ENCODE data around the gene TMEM44.

Gene TMEM44

DNA sequence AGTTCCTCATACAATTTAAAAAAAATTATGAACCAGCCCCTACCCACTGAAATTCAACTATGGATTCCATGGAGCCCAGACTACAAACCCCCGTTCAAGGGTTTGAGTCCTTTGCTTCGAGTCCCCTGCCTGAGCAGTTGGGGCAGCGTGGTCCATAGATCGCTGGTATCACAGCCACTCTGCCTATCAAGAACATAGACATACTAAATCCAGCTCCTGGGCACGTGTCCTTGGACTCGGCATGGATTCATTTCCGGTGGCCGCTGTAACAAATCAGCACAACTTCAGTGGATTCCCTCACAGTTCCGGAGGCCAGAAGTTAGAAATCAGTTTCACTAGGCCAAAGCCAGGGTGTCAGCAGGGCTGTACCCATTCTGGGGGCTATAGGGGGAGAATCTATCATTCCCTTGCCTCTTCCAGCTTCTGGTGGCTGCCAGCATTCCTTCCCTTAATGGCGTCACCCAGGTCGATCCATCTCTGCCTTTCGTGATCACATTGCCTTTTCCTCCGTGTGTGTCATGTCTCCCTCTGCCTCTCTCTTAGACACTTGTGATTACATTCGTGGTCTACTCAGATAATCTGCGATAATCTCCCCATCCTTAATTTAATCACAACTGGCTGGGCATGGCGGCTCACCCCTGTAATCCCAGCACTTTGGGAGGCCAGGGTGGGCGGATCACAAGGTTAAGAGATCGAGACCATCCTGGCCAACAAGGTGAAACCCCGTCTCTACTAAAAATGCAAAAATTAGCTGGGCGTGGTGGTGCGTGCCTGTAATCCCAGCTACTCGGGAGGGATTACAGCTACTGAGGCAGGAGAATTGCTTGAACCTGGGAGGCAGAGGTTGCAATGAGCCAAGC lies 4.6 kb upstream of the TMEM44 start:
- Histone ChIP-seq H2BK12ac (ENCODE audit: low read length) (no peak overlapping the region), H3K27me3 (ENCODE audit: control insufficient read depth in 3 of 3, insufficient read depth in 3 of 3, low read depth in 1 of 3, low read length in 3 of 3) (no peaks in the 10 kb centered on the region), H3K9me3 (replicated peaks in 1 of 2; ENCODE audit: control insufficient read depth in 2 of 2, insufficient read depth in 1 of 2, low read depth in 1 of 2, low read length in 2 of 2) (no peaks in the 10 kb centered on the region), H3K79me1 (ENCODE audit: low read depth, low read length) (no peaks in the 10 kb centered on the region), H2AFZ (ENCODE audit: low read length) (no peak overlapping the region), H3K18ac (ENCODE audit: low read length) (no peak overlapping the region), H3K27ac (replicated peaks; ENCODE audit: low read length) (no peak overlapping the region), H3K14ac (ENCODE audit: low read length) (no peak overlapping the region), H3K4ac (ENCODE audit: low read length) (no peak overlapping the region), H3K23ac (ENCODE audit: low read depth, low read length, poor library complexity) (no peak overlapping the region), H3K4me2 (ENCODE audit: insufficient read depth, low read length, poor library complexity, severe bottlenecking) (no peak overlapping the region), H2BK120ac (ENCODE audit: low read depth, low read length) (no peak overlapping the region), H3K4me3 (ENCODE audit: low read length in 2 of 2) (no peak overlapping the region), H2AK5ac (ENCODE audit: low read depth, low read length) (no peak overlapping the region), H3K36me3 (replicated peaks in 1 of 2; ENCODE audit: control insufficient read depth in 2 of 2, insufficient read depth in 2 of 2, low read length in 2 of 2) (peaks cover 16 to 37% of the 10 kb centered on the region in 2 donors), H4K91ac (ENCODE audit: low read depth, low read length, poor library complexity) (no peak overlapping the region), H3K9ac (ENCODE audit: low read depth, low read length, poor library complexity) (no peak overlapping the region), H2BK15ac (ENCODE audit: low read length) (no peak overlapping the region), H4K8ac (ENCODE audit: low read depth, low read length) (no peak overlapping the region), H3K4me1 (ENCODE audit: control insufficient read depth in 2 of 2, insufficient read depth in 1 of 2, low read depth in 1 of 2, low read length in 2 of 2) (no peaks in the 10 kb centered on the region), H2BK5ac (ENCODE audit: low read length) (no peak overlapping the region)
- no CpG with 5 or more reads among the region's 22 CpGs for WGBS, 2 donors (ENCODE audit: extremely low coverage in 2 of 2, insufficient read length in 2 of 2, insufficient replicate concordance in 1 of 2)
- DNase-seq (ENCODE audit: low spot score) = no peak

DNA sequence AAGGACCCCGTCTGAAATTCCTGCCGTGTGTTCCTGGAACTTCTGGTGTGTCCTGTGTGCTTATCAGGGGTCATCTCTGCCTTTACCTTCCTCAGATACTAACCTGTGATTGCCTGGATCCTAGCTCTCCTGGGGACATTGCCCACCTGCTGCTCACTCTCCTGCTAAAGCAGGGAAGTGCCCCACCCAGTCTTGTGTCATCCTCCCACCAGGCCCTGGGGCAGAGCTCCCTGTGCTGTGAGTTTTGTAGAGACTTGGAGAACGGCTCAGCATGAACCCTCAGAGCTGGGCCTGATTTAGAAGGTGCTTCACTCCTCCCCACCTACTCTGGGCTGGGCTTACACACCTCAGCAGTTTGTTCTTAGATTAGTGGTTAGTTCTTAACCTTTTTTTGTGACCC lies 3.8 kb upstream of the TMEM44 start:
- Histone ChIP-seq H3K79me1 (ENCODE audit: low read depth, low read length) (no peaks in the 10 kb centered on the region), H3K4me3 (ENCODE audit: low read length in 2 of 2) (no peak overlapping the region), H2BK5ac (ENCODE audit: low read length) (no peak overlapping the region), H3K27me3 (ENCODE audit: control insufficient read depth in 3 of 3, insufficient read depth in 3 of 3, low read depth in 1 of 3, low read length in 3 of 3) (no peaks in the 10 kb centered on the region), H2AFZ (ENCODE audit: low read length) (no peak overlapping the region), H3K27ac (replicated peaks; ENCODE audit: low read length) (no peak overlapping the region), H2BK120ac (ENCODE audit: low read depth, low read length) (no peak overlapping the region), H3K23ac (ENCODE audit: low read depth, low read length, poor library complexity) (no peak overlapping the region), H3K18ac (ENCODE audit: low read length) (no peak overlapping the region), H3K14ac (ENCODE audit: low read length) (no peak overlapping the region), H4K8ac (ENCODE audit: low read depth, low read length) (no peak overlapping the region), H3K4ac (ENCODE audit: low read length) (no peak overlapping the region), H3K4me2 (ENCODE audit: insufficient read depth, low read length, poor library complexity, severe bottlenecking) (no peak overlapping the region), H2BK15ac (ENCODE audit: low read length) (no peak overlapping the region), H4K91ac (ENCODE audit: low read depth, low read length, poor library complexity) (no peak overlapping the region), H2AK5ac (ENCODE audit: low read depth, low read length) (no peak overlapping the region), H3K9me3 (replicated peaks in 1 of 2; ENCODE audit: control insufficient read depth in 2 of 2, insufficient read depth in 1 of 2, low read depth in 1 of 2, low read length in 2 of 2) (peaks cover 0 to 3% of the 10 kb centered on the region in 2 donors), H3K36me3 (replicated peaks in 1 of 2; ENCODE audit: control insufficient read depth in 2 of 2, insufficient read depth in 2 of 2, low read length in 2 of 2) (peaks cover 14 to 31% of the 10 kb centered on the region in 2 donors), H3K9ac (ENCODE audit: low read depth, low read length, poor library complexity) (no peak overlapping the region), H2BK12ac (ENCODE audit: low read length) (no peak overlapping the region), H3K4me1 (ENCODE audit: control insufficient read depth in 2 of 2, insufficient read depth in 1 of 2, low read depth in 1 of 2, low read length in 2 of 2) (no peaks in the 10 kb centered on the region)
- WGBS, 2 donors (ENCODE audit: extremely low coverage in 2 of 2, insufficient read length in 2 of 2, insufficient replicate concordance in 1 of 2) = no CpG with 5 or more reads among the region's 3 CpGs
- DNase-seq (ENCODE audit: low spot score) = no peak

DNA sequence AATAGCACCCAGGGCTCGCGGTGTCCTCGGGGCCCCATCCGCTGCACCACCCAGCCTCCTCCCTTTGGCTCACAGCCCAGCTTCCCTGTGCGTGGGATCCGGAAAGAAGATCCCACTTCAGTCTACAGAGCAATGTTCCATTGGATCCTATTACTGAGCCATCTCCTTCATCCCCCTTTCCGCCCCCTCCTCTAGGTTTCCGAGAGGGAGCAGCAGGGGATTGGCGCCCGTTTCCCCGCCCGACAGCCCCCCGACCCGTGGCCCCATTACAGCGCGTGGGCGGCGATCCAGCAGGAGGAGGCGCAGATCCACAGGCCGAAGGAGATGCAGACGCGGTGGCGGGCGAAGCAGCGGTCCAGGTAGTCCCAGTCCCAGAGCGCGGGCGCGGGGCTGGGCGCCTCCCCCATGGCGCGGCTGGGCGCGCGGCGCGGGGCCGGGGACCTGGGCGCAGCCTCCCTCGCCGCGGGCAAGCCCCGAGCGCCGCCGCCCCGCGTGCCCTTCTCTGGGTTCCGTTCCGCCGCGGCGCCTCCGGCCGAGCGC lies 340 bp downstream of the TMEM44 start:
- Histone ChIP-seq H3K4ac (ENCODE audit: low read length) (no peak overlapping the region), H2AFZ (ENCODE audit: low read length) (peak overlapping the region; percentile 97), H3K14ac (ENCODE audit: low read length) (no peak overlapping the region), H3K4me2 (ENCODE audit: insufficient read depth, low read length, poor library complexity, severe bottlenecking) (peak overlapping the region; percentile 89), H3K4me1 (ENCODE audit: control insufficient read depth in 2 of 2, insufficient read depth in 1 of 2, low read depth in 1 of 2, low read length in 2 of 2) (no peaks in the 10 kb centered on the region), H3K23ac (ENCODE audit: low read depth, low read length, poor library complexity) (peak overlapping the region; percentile 94), H3K9ac (ENCODE audit: low read depth, low read length, poor library complexity) (peak overlapping the region; percentile 93), H3K27me3 (ENCODE audit: control insufficient read depth in 3 of 3, insufficient read depth in 3 of 3, low read depth in 1 of 3, low read length in 3 of 3) (no peaks in the 10 kb centered on the region), H2BK5ac (ENCODE audit: low read length) (no peak overlapping the region), H4K91ac (ENCODE audit: low read depth, low read length, poor library complexity) (no peak overlapping the region), H2AK5ac (ENCODE audit: low read depth, low read length) (no peak overlapping the region), H3K27ac (replicated peaks; ENCODE audit: low read length) (peak overlapping the region; percentile 53), H3K18ac (ENCODE audit: low read length) (peak overlapping the region; percentile 30), H3K4me3 (ENCODE audit: low read length in 2 of 2) (peak overlapping the region; percentile 75 to 91), H2BK120ac (ENCODE audit: low read depth, low read length) (no peak overlapping the region), H4K8ac (ENCODE audit: low read depth, low read length) (no peak overlapping the region), H3K36me3 (replicated peaks in 1 of 2; ENCODE audit: control insufficient read depth in 2 of 2, insufficient read depth in 2 of 2, low read length in 2 of 2) (peaks cover 19 to 31% of the 10 kb centered on the region in 2 donors), H3K9me3 (replicated peaks in 1 of 2; ENCODE audit: control insufficient read depth in 2 of 2, insufficient read depth in 1 of 2, low read depth in 1 of 2, low read length in 2 of 2) (peaks cover 14 to 32% of the 10 kb centered on the region in 2 donors), H3K79me1 (ENCODE audit: low read depth, low read length) (no peaks in the 10 kb centered on the region), H2BK15ac (ENCODE audit: low read length) (no peak overlapping the region), H2BK12ac (ENCODE audit: low read length) (no peak overlapping the region)
- no CpG with 5 or more reads among the region's 56 CpGs for whole genome bisulfite sequencing, 2 donors (ENCODE audit: extremely low coverage in 2 of 2, insufficient read length in 2 of 2, insufficient replicate concordance in 1 of 2)
- peak; percentile 18 for DNase-seq (ENCODE audit: low spot score)

DNA sequence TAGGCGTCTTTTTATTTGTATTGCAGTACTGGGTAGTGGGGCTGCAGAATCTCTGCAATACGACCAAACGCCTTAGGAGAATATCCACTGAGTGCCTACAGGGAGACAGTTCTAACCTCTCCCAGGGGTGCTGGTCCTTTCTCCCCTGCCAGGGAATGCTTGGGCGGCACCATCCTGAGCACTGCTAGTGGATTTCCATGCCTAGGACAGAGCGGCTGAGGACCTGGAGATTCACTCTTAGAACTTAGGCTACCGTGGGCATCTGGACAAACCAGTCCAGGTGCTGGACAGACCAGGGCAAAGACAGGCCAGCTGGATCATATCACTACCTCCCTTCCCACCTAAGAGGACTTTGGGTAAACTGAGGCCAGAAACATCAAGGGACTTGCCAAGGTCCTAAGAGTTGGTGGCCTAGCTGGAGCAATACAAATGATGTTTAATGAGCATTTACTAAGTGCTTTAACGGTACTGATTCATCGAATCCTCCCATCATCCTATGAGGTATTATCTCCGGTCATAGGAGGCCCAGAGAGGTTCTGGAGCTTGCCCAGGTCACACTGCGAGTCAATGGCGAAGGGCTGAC lies 902 bp downstream of the TMEM44 start:
- Histone ChIP-seq H2BK5ac (ENCODE audit: low read length) (no peak overlapping the region), H2BK15ac (ENCODE audit: low read length) (no peak overlapping the region), H2BK120ac (ENCODE audit: low read depth, low read length) (no peak overlapping the region), H4K91ac (ENCODE audit: low read depth, low read length, poor library complexity) (no peak overlapping the region), H3K27ac (replicated peaks; ENCODE audit: low read length) (no peak overlapping the region), H3K4me2 (ENCODE audit: insufficient read depth, low read length, poor library complexity, severe bottlenecking) (peak overlapping the region; percentile 89), H2AFZ (ENCODE audit: low read length) (peak overlapping the region; percentile 97), H3K4me3 (ENCODE audit: low read length in 2 of 2) (peak overlapping the region; percentile 75 to 91), H3K9me3 (replicated peaks in 1 of 2; ENCODE audit: control insufficient read depth in 2 of 2, insufficient read depth in 1 of 2, low read depth in 1 of 2, low read length in 2 of 2) (peaks cover 14 to 32% of the 10 kb centered on the region in 2 donors), H3K9ac (ENCODE audit: low read depth, low read length, poor library complexity) (no peak overlapping the region), H3K79me1 (ENCODE audit: low read depth, low read length) (no peaks in the 10 kb centered on the region), H2AK5ac (ENCODE audit: low read depth, low read length) (no peak overlapping the region), H3K4me1 (ENCODE audit: control insufficient read depth in 2 of 2, insufficient read depth in 1 of 2, low read depth in 1 of 2, low read length in 2 of 2) (no peaks in the 10 kb centered on the region), H3K4ac (ENCODE audit: low read length) (no peak overlapping the region), H4K8ac (ENCODE audit: low read depth, low read length) (no peak overlapping the region), H3K18ac (ENCODE audit: low read length) (peak overlapping the region; percentile 30), H3K36me3 (replicated peaks in 1 of 2; ENCODE audit: control insufficient read depth in 2 of 2, insufficient read depth in 2 of 2, low read length in 2 of 2) (peaks cover 19 to 36% of the 10 kb centered on the region in 2 donors), H3K23ac (ENCODE audit: low read depth, low read length, poor library complexity) (no peak overlapping the region), H3K27me3 (ENCODE audit: control insufficient read depth in 3 of 3, insufficient read depth in 3 of 3, low read depth in 1 of 3, low read length in 3 of 3) (no peaks in the 10 kb centered on the region), H2BK12ac (ENCODE audit: low read length) (no peak overlapping the region), H3K14ac (ENCODE audit: low read length) (no peak overlapping the region)
- DNase-seq (ENCODE audit: low spot score) = no peak
- no CpG with 5 or more reads among the region's 11 CpGs for WGBS, 2 donors (ENCODE audit: extremely low coverage in 2 of 2, insufficient read length in 2 of 2, insufficient replicate concordance in 1 of 2)

Measured in neuronal stem cell (in vitro differentiated cells).